Activated CD4-positive, alpha-beta T cell treated with anti-CD3 and anti-CD28 coated beads for 24 hours (primary cell): ENCODE results near the gene MCCD1.

ENCODE experiments used
- DNase-seq, 2 donors: peaks; one replicate each; pipeline ENCODE4 v3.0.0-alpha.2; 2020; ENCODE audit warnings: low read depth in 2 of 2

Gene MCCD1

GRCh38 chr6:31543639-31544038, 14.9 kb downstream of the MCCD1 start:
- no peak for DNase-seq

GRCh38 chr6:31544676-31545075, 15.9 kb downstream of the MCCD1 start:
- no peak for DNase-seq

GRCh38 chr6:31545291-31545690, 16.5 kb downstream of the MCCD1 start:
- no peak for DNase-seq

GRCh38 chr6:31546339-31546957, 17.7 kb downstream of the MCCD1 start, which contains the start of gene ATP6V1G2:
Gene ATP6V1G2, minus strand, starts transcription at chr6:31546608. Its CDS starts 49 bp downstream, at chr6:31546559.
- DNase-seq, result peak; percentile 83 to 87

- peak; percentile 84 to 87 for DNase-seq
Measured at GRCh38 chr6:31546958-31547726, 18.4 kb downstream of the MCCD1 start, which contains the start of gene NFKBIL1. Gene NFKBIL1, plus strand, starts transcription at chr6:31547608. Its CDS starts 87 bp downstream, at chr6:31547695.

- DNase-seq, result no peak
Measured at GRCh38 chr6:31547727-31548543, 19.2 kb downstream of the MCCD1 start.

- DNase-seq, result no peak
Measured at GRCh38 chr6:31548544-31548873, 19.7 kb downstream of the MCCD1 start.

GRCh38 chr6:31551371-31551770, 22.6 kb downstream of the MCCD1 start:
- peak in 1 of 2 donors; percentile 50 for DNase-seq

- no peak for DNase-seq
Measured at GRCh38 chr6:31556307-31556706, 27.5 kb downstream of the MCCD1 start.

- no peak for DNase-seq
Measured at GRCh38 chr6:31557443-31558317, 28.9 kb downstream of the MCCD1 start.

- no peak for DNase-seq
Measured at GRCh38 chr6:31558318-31558625, 29.5 kb downstream of the MCCD1 start.

GRCh38 chr6:31558631-31559500, 30.1 kb downstream of the MCCD1 start:
- DNase-seq, result peak in 1 of 2 donors; percentile 58

GRCh38 chr6:31559606-31559957, 30.8 kb downstream of the MCCD1 start:
- DNase-seq, result no peak

- no peak for DNase-seq
Measured at GRCh38 chr6:31559958-31560696, 31.4 kb downstream of the MCCD1 start.

GRCh38 chr6:31560697-31561058, 31.9 kb downstream of the MCCD1 start:
- no peak for DNase-seq

- no peak for DNase-seq
Measured at GRCh38 chr6:31567531-31568370, 39.0 kb downstream of the MCCD1 start.

- DNase-seq, result peak in 1 of 2 donors; percentile 61
Measured at GRCh38 chr6:31568537-31568961, 39.8 kb downstream of the MCCD1 start.

GRCh38 chr6:31569861-31570536, 41.2 kb downstream of the MCCD1 start:
- DNase-seq, result no peak
